Astrocyte (in vitro differentiated cells and primary cell): ENCODE data around the gene ETV6. TPM values are rescaled to one million over a fixed set of nuclear protein-coding genes. Genes with fewer than 3 reads are reported as not detected.
A peak's percentile ranks its signal among the peaks of the same experiment; 100 is the strongest.

Source experiments
- DNase-seq: peaks from one replicate; pipeline ENCODE4 v3.0.0-alpha.2; 2010; ENCODE audit warnings: low read depth
- FAIRE-seq: peaks from 2 replicates; lab custom pipeline; 2011; peaks lifted over from hg19 to GRCh38; lab: Jason Lieb, UNC
- H2AFZ ChIP-seq: 2 replicates; pipeline ENCODE4 v1.6.0; 2012; ENCODE audit warnings: low read depth, low read length, inconsistent platforms
- H3K27ac ChIP-seq: 2 replicates; pipeline ENCODE4 v1.5.1; 2011; ENCODE audit warnings: low read depth, low read length, inconsistent platforms
- H3K27me3 ChIP-seq: 2 replicates; pipeline ENCODE4 v1.6.0; 2011; ENCODE audit warnings: low read length, inconsistent platforms; ENCODE audit not compliant: insufficient read depth
- H3K36me3 ChIP-seq: 2 replicates; pipeline ENCODE4 v1.5.1; 2011; ENCODE audit warnings: low read length, inconsistent platforms; ENCODE audit not compliant: insufficient read depth
- H3K4me1 ChIP-seq: 2 replicates; pipeline ENCODE4 v1.5.1; 2011; ENCODE audit warnings: low read length, inconsistent platforms; ENCODE audit not compliant: insufficient read depth
- H3K4me2 ChIP-seq: 2 replicates; pipeline ENCODE4 v1.6.0; 2012; ENCODE audit warnings: low read length, inconsistent platforms
- H3K4me3 ChIP-seq: 2 replicates; pipeline ENCODE4 v1.5.1; 2011; ENCODE audit warnings: low read depth, mild to moderate bottlenecking, low read length, inconsistent platforms; ENCODE audit not compliant: insufficient read depth
- H3K79me2 ChIP-seq: 2 replicates; pipeline ENCODE4 v1.6.0; 2012; ENCODE audit warnings: mild to moderate bottlenecking, low read length, inconsistent platforms; ENCODE audit not compliant: insufficient read depth
- H3K9ac ChIP-seq: 2 replicates; pipeline ENCODE4 v1.6.0; 2012; ENCODE audit warnings: mild to moderate bottlenecking, low read length, inconsistent platforms
- H3K9me3 ChIP-seq: 2 replicates; pipeline ENCODE4 v1.5.1; 2012; ENCODE audit warnings: low read depth, mild to moderate bottlenecking, low read length, inconsistent platforms; ENCODE audit not compliant: insufficient read depth
- H4K20me1 ChIP-seq: 2 replicates; pipeline ENCODE4 v1.6.0; 2012; ENCODE audit warnings: low read length, inconsistent platforms; ENCODE audit not compliant: insufficient read depth
- H3K27ac Mint-ChIP-seq: one replicate; pipeline ENCODE4 v1.8.0; 2021; ENCODE audit warnings: mild to moderate bottlenecking, mixed read lengths; ENCODE audit not compliant: unreplicated experiment
- H3K27me3 Mint-ChIP-seq: one replicate; pipeline ENCODE4 v1.8.0; 2021; ENCODE audit warnings: low read depth, mixed read lengths; ENCODE audit not compliant: unreplicated experiment
- H3K36me3 Mint-ChIP-seq: one replicate; pipeline ENCODE4 v1.8.0; 2021; ENCODE audit warnings: low read depth, mixed read lengths; ENCODE audit not compliant: unreplicated experiment
- H3K4me1 Mint-ChIP-seq: one replicate; pipeline ENCODE4 v1.8.0; 2021; ENCODE audit warnings: low read depth, mixed read lengths; ENCODE audit not compliant: unreplicated experiment
- H3K4me3 Mint-ChIP-seq: one replicate; pipeline ENCODE4 v1.8.0; 2021; ENCODE audit warnings: mild to moderate bottlenecking, moderate library complexity, mixed read lengths; ENCODE audit not compliant: unreplicated experiment
- H3K9me3 Mint-ChIP-seq: one replicate; pipeline ENCODE4 v1.8.0; 2021; ENCODE audit warnings: mild to moderate bottlenecking, mixed read lengths; ENCODE audit not compliant: unreplicated experiment
- EZH2 ChIP-seq: IDR thresholded peaks from 2 replicates; pipeline ENCODE4 v1.6.1; 2012; ENCODE audit warnings: mild to moderate bottlenecking, low read length, inconsistent platforms; ENCODE audit not compliant: insufficient read depth
- total RNA-seq: library from RNA; stranded (reverse); gene quantifications from 2 replicates; pipeline ENCODE4 v1.2.1, GENCODE V29; 2021
- TF ChIP-seq, protein P1 (sequence below): IDR thresholded peaks from 2 replicates; pipeline ENCODE4 v1.5.1; 2011; ENCODE audit warnings: low read depth, mild to moderate bottlenecking, inconsistent platforms, low read length, moderate library complexity; ENCODE audit not compliant: insufficient read depth

The ETV6 gene
- total RNA-seq, 1 donor from 2014 or later, result 41.2 TPM

DNA sequence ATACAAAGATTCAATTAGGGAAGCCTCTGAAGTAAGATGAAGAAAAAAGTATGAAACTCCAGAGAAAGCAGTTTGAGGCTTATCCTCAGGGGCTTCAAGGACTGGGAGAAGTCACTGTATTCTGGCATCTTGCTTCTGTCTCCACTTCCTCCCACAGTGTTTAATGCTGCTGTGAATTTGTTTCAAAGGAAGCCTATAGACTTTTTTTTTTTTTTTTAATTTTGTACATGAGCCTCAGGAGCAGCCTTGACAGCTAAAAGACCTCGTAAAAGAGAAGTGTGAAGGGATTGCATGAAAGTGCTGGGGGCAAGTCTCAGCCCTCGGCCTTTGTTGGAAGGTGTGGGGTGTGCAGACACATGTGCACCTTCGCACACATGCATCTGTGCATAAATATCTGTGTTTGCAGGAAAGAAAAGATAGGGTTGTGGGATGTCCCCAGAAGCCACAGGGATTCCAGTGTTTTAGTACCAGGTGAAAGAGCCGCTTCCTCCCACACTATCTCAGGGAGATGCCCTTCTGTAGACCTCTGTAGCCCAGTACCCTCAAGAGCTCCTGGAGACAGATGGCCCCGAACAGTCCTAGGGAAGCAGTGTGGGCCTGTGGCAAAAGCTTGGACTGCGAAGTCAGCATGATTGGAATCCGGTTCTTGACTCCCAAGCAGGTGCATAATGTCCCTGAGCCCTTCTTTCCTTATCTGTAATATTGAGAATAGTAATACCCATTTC is 227.8 kb downstream of the ETV6 start:
- no peak overlapping the region for H3K4me3 Mint-ChIP-seq
- Histone ChIP-seq H2AFZ (no peak overlapping the region), H3K79me2 (peaks cover 26% of the 10 kb centered on the region), H3K36me3 (peaks cover 4% of the 10 kb centered on the region), H3K9me3 (no peaks in the 10 kb centered on the region), H3K9ac (no peak overlapping the region), H3K27ac (no peak overlapping the region), H4K20me1 (no peaks in the 10 kb centered on the region), H3K4me3 (no peak overlapping the region), H3K27me3 (no peaks in the 10 kb centered on the region), H3K4me1 (peaks cover 28% of the 10 kb centered on the region), H3K4me2 (peak overlapping the region; percentile 71)
- peak overlapping the region; percentile 66 for H3K27ac Mint-ChIP-seq
- DNase-seq (no peak), FAIRE-seq (no peak)
- peaks cover 65% of the 10 kb centered on the region for H3K4me1 Mint-ChIP-seq
- no peaks in the 10 kb centered on the region for H3K27me3 Mint-ChIP-seq
- no peaks in the 10 kb centered on the region for H3K9me3 Mint-ChIP-seq
- H3K36me3 Mint-ChIP-seq, result peaks cover 6% of the 10 kb centered on the region
- no peak for TF ChIP-seq EZH2
- TF ChIP-seq, protein P1, sequence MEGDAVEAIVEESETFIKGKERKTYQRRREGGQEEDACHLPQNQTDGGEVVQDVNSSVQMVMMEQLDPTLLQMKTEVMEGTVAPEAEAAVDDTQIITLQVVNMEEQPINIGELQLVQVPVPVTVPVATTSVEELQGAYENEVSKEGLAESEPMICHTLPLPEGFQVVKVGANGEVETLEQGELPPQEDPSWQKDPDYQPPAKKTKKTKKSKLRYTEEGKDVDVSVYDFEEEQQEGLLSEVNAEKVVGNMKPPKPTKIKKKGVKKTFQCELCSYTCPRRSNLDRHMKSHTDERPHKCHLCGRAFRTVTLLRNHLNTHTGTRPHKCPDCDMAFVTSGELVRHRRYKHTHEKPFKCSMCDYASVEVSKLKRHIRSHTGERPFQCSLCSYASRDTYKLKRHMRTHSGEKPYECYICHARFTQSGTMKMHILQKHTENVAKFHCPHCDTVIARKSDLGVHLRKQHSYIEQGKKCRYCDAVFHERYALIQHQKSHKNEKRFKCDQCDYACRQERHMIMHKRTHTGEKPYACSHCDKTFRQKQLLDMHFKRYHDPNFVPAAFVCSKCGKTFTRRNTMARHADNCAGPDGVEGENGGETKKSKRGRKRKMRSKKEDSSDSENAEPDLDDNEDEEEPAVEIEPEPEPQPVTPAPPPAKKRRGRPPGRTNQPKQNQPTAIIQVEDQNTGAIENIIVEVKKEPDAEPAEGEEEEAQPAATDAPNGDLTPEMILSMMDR, result no peak

DNA sequence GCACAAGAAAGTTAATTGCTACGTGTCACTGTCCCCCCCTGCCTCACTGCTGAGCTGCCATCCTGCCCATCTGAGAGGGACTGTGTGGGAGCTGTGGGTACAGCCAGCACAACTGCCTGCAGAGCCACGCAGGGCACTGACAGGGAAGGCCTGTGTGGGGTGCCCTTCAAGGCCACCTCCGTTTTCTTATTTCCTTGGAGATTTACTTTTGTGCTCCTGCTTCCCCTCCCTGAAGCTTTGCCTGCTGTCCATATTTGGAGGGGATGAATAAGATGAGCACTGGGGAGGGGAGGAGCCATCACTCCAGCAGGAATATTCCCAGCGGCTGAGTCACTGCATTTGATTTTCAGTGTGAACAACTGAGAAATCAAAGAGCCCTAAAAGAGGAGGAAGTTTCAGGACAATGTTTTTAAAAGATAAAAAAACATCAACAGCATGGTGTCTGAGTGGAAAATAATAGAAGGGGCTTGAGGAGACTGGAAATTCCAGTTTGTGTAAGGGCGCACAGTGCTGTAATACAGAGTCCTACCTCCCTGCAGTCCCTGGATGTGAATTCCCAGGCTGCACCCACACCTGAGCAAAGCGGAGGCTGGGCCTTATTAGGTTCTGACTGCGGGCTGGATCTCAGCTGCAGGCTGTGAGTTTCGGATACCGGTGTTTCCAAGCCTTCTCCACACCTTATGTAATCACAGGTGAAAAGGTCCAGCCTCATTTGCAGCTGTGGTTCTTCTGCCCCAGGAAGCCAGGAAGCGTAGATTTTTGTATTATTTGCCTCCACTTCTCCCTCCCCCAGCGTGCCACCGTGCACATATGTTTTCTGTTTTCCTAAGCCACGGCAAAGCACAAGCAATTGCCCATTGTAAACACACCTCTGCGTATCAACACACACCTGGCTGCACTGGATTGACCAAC is 228.7 kb downstream of the ETV6 start:
- H3K4me3 ChIP-seq, result no peak overlapping the region
- no peak overlapping the region for H2AFZ ChIP-seq
- H3K79me2 ChIP-seq, result peaks cover 26% of the 10 kb centered on the region
- no peaks in the 10 kb centered on the region for H3K27me3 Mint-ChIP-seq
- H3K36me3 ChIP-seq, result peaks cover 4% of the 10 kb centered on the region
- H3K4me2 ChIP-seq, result peak overlapping the region; percentile 71
- H3K36me3 Mint-ChIP-seq, result peaks cover 8% of the 10 kb centered on the region
- DNase-seq (peak; percentile 78), FAIRE-seq (peak; percentile 41)
- peak overlapping the region; percentile 49 for H3K27ac Mint-ChIP-seq
- TF ChIP-seq, protein P1, result no peak
- TF ChIP-seq EZH2, result no peak
- H4K20me1 ChIP-seq, result no peaks in the 10 kb centered on the region
- peak overlapping the region; percentile 29 for H3K4me3 Mint-ChIP-seq
- H3K27ac ChIP-seq, result peak overlapping the region; percentile 50
- H3K9me3 ChIP-seq, result no peaks in the 10 kb centered on the region
- H3K27me3 ChIP-seq, result no peaks in the 10 kb centered on the region
- H3K9me3 Mint-ChIP-seq, result no peaks in the 10 kb centered on the region
- H3K4me1 ChIP-seq, result peaks cover 28% of the 10 kb centered on the region
- peak overlapping the region; percentile 35 for H3K9ac ChIP-seq
- H3K4me1 Mint-ChIP-seq, result peaks cover 70% of the 10 kb centered on the region
